NT2/D1 (cell line): ENCODE results near the gene FHL3.
"Not testable (repeated sequence)": the region's sequence is repeated elsewhere in the genome, so short reads cannot be mapped to it uniquely, and the experiment has no call there.

Experiments
- DNase-seq: peaks from one replicate; pipeline ENCODE4 v3.0.0-alpha.2; 2011; ENCODE audit warnings: low read depth, low spot score
- H3K27me3 ChIP-seq: 2 replicates; pipeline ENCODE4 v1.6.0; 2011; ENCODE audit warnings: mild to moderate bottlenecking; ENCODE audit not compliant: insufficient read length, insufficient read depth
- H3K36me3 ChIP-seq: 2 replicates; pipeline ENCODE4 v1.6.1; 2011; ENCODE audit warnings: mild to moderate bottlenecking, low read length, mixed read lengths; ENCODE audit not compliant: insufficient read depth, insufficient read length
- H3K4me1 ChIP-seq: 2 replicates; pipeline ENCODE4 v1.5.1; 2011; ENCODE audit not compliant: insufficient read depth, insufficient read length
- H3K4me3 ChIP-seq: 2 replicates; pipeline ENCODE4 v1.5.1; 2011; ENCODE audit warnings: low read depth; ENCODE audit not compliant: insufficient read length
- H3K9ac ChIP-seq: 2 replicates; pipeline ENCODE4 v1.6.0; 2011; ENCODE audit warnings: low read depth; ENCODE audit not compliant: insufficient read length
- H3K9me3 ChIP-seq: 2 replicates; pipeline ENCODE4 v1.5.1; 2011; ENCODE audit warnings: mild to moderate bottlenecking, low read length; ENCODE audit not compliant: insufficient read depth
- SUZ12 ChIP-seq: IDR thresholded peaks from 2 replicates; pipeline ENCODE4 v1.6.1; 2011; ENCODE audit not compliant: insufficient read length, insufficient read depth; ENCODE audit errors: extremely low read depth
- YY1 ChIP-seq: IDR thresholded peaks from 2 replicates; pipeline ENCODE4 v1.6.1; 2011; ENCODE audit not compliant: insufficient read length, insufficient read depth
- ZNF274 ChIP-seq: IDR thresholded peaks from 2 replicates; pipeline ENCODE4 v1.6.1; 2011; ENCODE audit warnings: mild to moderate bottlenecking, low read depth, low read length

FHL3 gene

DNA sequence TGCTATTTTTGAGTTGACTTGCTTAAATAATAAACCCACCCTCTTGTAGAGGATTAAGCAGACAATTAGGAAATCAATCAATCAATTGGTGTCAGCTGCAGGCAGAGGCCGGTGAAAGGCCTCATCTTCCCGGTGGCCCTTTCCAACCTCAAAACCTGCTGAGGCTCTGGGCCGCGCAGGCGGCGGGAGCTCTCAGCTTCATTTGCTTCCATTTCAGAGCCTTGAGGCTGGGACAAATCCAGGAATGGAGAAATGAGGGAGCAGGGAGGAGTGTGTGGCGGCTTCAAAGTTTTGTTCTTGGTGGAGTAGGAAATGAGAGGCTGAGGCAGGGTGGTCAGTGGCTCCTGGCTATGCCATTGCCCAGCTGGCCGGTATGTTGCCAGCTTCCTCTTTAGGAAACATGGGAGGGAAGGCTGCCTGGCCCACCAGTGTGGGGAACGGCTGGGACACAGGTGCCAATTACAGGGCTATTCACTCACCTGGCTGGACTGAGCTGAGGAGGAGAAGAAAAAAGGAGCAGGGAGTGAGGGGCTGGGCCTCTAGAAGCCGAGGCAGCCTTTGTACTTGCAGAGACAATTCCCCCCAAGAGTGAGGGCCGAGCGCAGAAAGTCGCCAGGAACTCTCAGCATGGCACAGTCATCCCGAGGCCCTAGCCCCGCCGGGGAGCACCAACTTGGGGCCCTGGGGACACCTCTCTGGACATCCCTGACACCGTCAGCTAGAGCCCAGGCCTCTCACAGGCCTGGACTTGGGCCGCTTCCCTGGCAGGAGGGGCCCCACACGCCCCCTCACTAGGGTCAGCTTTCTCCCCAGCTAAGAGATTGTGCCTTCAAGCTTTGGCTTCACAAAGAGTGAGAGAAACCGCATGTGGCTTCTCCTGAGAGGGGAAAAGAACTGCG, 36.9 kb upstream of the FHL3 start:
- DNase-seq: no peak
- no peak for TF ChIP-seq ZNF274
- no peak for TF ChIP-seq YY1
- no peak for TF ChIP-seq SUZ12
- Histone ChIP-seq H3K9ac (no peak overlapping the region), H3K36me3 (peaks cover 16% of the 10 kb centered on the region), H3K4me3 (no peak overlapping the region), H3K9me3 (peaks cover 18% of the 10 kb centered on the region), H3K27me3 (peaks cover 28% of the 10 kb centered on the region), H3K4me1 (peaks cover 7% of the 10 kb centered on the region)

DNA sequence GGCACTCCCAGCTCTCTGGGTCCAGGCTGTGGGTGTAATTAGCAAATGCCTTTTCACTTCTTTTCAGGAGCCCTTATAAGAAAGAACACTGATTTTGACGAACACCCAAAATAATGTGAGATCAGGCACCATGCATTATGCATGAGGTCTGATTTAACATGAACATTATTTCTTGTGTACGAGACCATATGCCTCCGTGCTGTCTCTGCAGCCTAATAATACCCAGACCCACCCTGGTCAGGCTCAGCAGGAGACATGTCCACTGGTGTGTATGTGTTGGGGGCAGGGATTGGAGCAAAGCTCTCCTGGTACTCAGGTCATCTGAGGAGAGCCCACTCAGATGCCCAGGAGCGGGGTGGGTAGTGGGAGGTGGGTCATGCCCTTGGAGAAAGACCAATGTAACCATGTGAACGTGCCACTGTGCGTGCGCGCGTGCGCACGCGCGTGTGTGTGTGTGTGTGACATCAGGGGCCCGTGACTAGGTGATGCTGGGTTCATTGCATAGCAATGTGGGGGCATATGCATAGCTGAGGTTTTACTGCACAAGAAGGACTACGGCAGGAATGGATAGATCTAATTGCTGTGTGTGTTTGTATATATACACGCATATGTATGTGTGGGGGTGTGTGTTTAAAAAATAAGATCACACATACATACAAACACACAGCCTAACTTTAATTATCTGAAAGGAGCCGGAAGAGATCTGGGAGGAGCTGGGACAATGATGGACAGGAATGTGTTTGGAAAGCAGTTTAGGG, 34.2 kb upstream of the FHL3 start:
- Histone ChIP-seq H3K9me3 (peaks cover 18% of the 10 kb centered on the region), H3K4me1 (peaks cover 7% of the 10 kb centered on the region), H3K27me3 (peaks cover 15% of the 10 kb centered on the region), H3K36me3 (peaks cover 16% of the 10 kb centered on the region), H3K9ac (no peak overlapping the region), H3K4me3 (no peak overlapping the region)
- no peak for DNase-seq
- no peak for TF ChIP-seq YY1
- TF ChIP-seq ZNF274: no peak
- no peak for TF ChIP-seq SUZ12

- Histone ChIP-seq H3K4me3 (no peak overlapping the region), H3K9ac (no peak overlapping the region), H3K4me1 (peaks cover 7% of the 10 kb centered on the region), H3K9me3 (peaks cover 18% of the 10 kb centered on the region), H3K27me3 (peaks cover 9% of the 10 kb centered on the region), H3K36me3 (peaks cover 16% of the 10 kb centered on the region)
- TF ChIP-seq ZNF274: no peak
- no peak for TF ChIP-seq YY1
- no peak for TF ChIP-seq SUZ12
- no peak for DNase-seq
Measured at GRCh38 chr1:38038861-38039260, 33.5 kb upstream of the FHL3 start.

- no peak overlapping the region for H3K4me3 ChIP-seq
- TF ChIP-seq ZNF274 (no peak), YY1 (no peak), SUZ12 (no peak)
Measured at GRCh38 chr1:38037221-38037939, 32.1 kb upstream of the FHL3 start.

DNA sequence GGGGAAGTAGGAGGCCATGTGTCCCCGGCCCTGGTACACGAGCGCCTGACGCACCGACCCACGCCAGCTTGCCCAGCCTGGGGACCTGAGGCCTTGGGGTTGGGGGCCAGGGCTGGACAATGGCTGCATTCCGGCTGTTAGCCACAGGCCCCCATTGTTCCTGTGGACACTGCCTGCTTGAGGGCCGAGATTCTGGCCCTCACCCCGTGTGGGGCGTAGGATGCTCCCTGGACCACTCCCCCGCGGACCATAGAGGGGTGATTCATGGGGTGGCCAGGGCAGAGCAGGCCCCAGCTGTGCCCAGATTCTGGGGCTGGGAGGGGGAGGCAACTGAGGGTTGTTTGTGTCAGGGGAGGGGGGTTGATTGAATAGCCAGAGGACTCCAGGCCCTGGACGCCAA, 29.6 kb upstream of the FHL3 start:
- DNase-seq: no peak
- H3K9ac ChIP-seq: no peak overlapping the region
- H3K36me3 ChIP-seq: no peaks in the 10 kb centered on the region
- H3K9me3 ChIP-seq: peaks cover 16% of the 10 kb centered on the region
- TF ChIP-seq ZNF274 (no peak), YY1 (no peak), SUZ12 (no peak)
- H3K4me1 ChIP-seq: peaks cover 20% of the 10 kb centered on the region
- H3K27me3 ChIP-seq: no peaks in the 10 kb centered on the region
- no peak overlapping the region for H3K4me3 ChIP-seq

More at GRCh38 chr1:38037221-38037939, 32.1 kb upstream of the FHL3 start:
- no peak for DNase-seq
- H3K36me3 ChIP-seq: peaks cover 7% of the 10 kb centered on the region
- no peak overlapping the region for H3K9ac ChIP-seq
- no peaks in the 10 kb centered on the region for H3K27me3 ChIP-seq
- H3K4me1 ChIP-seq: peaks cover 3% of the 10 kb centered on the region
- H3K9me3 ChIP-seq: peaks cover 18% of the 10 kb centered on the region

DNA sequence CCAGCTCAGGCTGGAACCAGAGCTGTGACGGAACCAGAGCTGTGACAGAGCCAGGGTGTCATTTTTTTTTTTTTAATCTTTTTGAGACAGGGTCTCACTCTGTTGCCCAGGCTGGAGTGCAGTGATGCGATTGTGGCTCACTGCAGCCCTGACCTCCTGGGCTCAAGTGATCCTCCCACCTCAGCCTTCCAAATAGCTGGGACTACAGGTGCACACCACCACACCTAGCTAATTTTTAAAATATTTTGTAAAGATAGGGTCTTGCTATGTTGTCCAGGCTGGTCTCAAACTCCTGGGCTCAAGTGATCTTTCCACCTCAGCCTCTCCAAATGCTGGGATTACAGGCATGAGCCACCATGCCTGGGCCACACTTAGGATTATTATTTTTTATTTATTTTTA, 27.7 kb upstream of the FHL3 start:
- H3K36me3 ChIP-seq, H3K9ac ChIP-seq, H3K4me3 ChIP-seq, H3K9me3 ChIP-seq, H3K27me3 ChIP-seq, DNase-seq: not testable (repeated sequence)
- H3K4me1 ChIP-seq: peaks cover 36% of the 10 kb centered on the region

DNA sequence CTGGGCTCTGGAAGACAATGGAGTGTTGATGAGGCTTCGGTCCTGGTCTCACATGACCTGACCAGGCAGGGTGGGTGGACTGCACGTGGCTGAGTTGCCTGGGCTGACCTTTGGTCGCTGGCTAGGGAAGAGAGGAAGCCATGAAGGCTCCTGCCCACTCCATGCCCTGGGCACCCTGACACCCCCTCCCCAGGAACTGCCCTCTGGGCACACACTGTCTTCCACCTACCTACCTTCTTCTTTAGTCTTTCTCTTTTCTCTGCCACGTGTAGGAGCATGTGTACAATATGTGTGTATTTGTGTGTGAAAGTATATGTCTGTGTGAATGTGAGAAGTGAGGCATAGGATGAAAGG, 26.2 kb upstream of the FHL3 start:
- peaks cover 6% of the 10 kb centered on the region for H3K36me3 ChIP-seq
- H3K4me1 ChIP-seq: peaks cover 49% of the 10 kb centered on the region
- H3K9ac ChIP-seq: no peak overlapping the region
- no peak for DNase-seq
- no peaks in the 10 kb centered on the region for H3K27me3 ChIP-seq
- H3K9me3 ChIP-seq: no peaks in the 10 kb centered on the region
- no peak for TF ChIP-seq ZNF274
- TF ChIP-seq SUZ12: no peak
- no peak for TF ChIP-seq YY1
- no peak overlapping the region for H3K4me3 ChIP-seq
